ENCODE measurements around the gene ZYG11A.
"Not testable (repeated sequence)": the region's sequence is repeated elsewhere in the genome, so short reads cannot be mapped to it uniquely, and the experiment has no call there.

The ZYG11A gene

GRCh38 chr1:52842643-52843310 is at the start of gene ZYG11A:
ZYG11A (plus strand) TSS chr1:52842760; CDS start chr1:52842884, 124 bp downstream.
- peak; percentile 79 for DNase-seq

- not testable (repeated sequence) for DNase-seq
Measured at GRCh38 chr1:52793717-52794116, 48.8 kb upstream of the ZYG11A start.

- DNase-seq = no peak
Measured at GRCh38 chr1:52795464-52795863, 47.1 kb upstream of the ZYG11A start.

- DNase-seq = no peak
Measured at GRCh38 chr1:52798331-52798730, 44.2 kb upstream of the ZYG11A start.

- DNase-seq = no peak
Measured at GRCh38 chr1:52801011-52801410, 41.5 kb upstream of the ZYG11A start.

GRCh38 chr1:52804083-52804482 is 38.5 kb upstream of the ZYG11A start:
- DNase-seq = not testable (repeated sequence)

GRCh38 chr1:52814465-52814864 is 28.1 kb upstream of the ZYG11A start:
- DNase-seq = no peak

- not testable (repeated sequence) for DNase-seq
Measured at GRCh38 chr1:52820830-52821229, 21.7 kb upstream of the ZYG11A start.

- no peak for DNase-seq
Measured at GRCh38 chr1:52825868-52826267, 16.7 kb upstream of the ZYG11A start.

- DNase-seq = no peak
Measured at GRCh38 chr1:52834798-52835197, 7.8 kb upstream of the ZYG11A start.

GRCh38 chr1:52836035-52836434 is 6.5 kb upstream of the ZYG11A start:
- no peak for DNase-seq

- DNase-seq = not testable (repeated sequence)
Measured at GRCh38 chr1:52839175-52839574, 3.4 kb upstream of the ZYG11A start.

GRCh38 chr1:52845119-52845518 is 2.6 kb downstream of the ZYG11A start:
- not testable (repeated sequence) for DNase-seq

GRCh38 chr1:52848423-52848822 is 5.9 kb downstream of the ZYG11A start:
- DNase-seq = no peak

GRCh38 chr1:52850951-52851350 is 8.4 kb downstream of the ZYG11A start:
- DNase-seq = no peak

GRCh38 chr1:52852854-52853253 is 10.3 kb downstream of the ZYG11A start:
- no peak for DNase-seq

GRCh38 chr1:52855584-52855983 is 13.0 kb downstream of the ZYG11A start:
- no peak for DNase-seq

GRCh38 chr1:52856026-52856425 is 13.5 kb downstream of the ZYG11A start:
- DNase-seq = no peak

- no peak for DNase-seq
Measured at GRCh38 chr1:52857443-52857842, 14.9 kb downstream of the ZYG11A start.

- no peak for DNase-seq
Measured at GRCh38 chr1:52862666-52863458, 20.3 kb downstream of the ZYG11A start.

GRCh38 chr1:52867087-52867863 is 24.7 kb downstream of the ZYG11A start:
- no peak for DNase-seq

GRCh38 chr1:52869727-52870126 is 27.2 kb downstream of the ZYG11A start:
- not testable (repeated sequence) for DNase-seq

- no peak for DNase-seq
Measured at GRCh38 chr1:52876843-52877242, 34.3 kb downstream of the ZYG11A start.

- no peak for DNase-seq
Measured at GRCh38 chr1:52877554-52877953, 35.0 kb downstream of the ZYG11A start.

Data from DMS 273 treated with DMSO at 0.1 percent for 48 hours (cell line).